Breast epithelium (tissue), 4 donors: ENCODE results near the gene NCOR1. TPM values are rescaled to one million over a fixed set of nuclear protein-coding genes. Genes with fewer than 3 reads are reported as not detected.
"Not testable (repeated sequence)": the region's sequence is repeated elsewhere in the genome, so short reads cannot be mapped to it uniquely, and the experiment has no call there.

Source experiments
- DNase-seq, 2 donors: peaks; one replicate each; pipeline ENCODE4 v3.0.0-alpha.2; 2019; ENCODE audit warnings: low spot score in 2 of 2
- H3K27ac ChIP-seq, 2 donors: fragments of 200-600 bp; sonication (generic) in 1 of 2; one replicate each; pipeline ENCODE4 v1.5.1; 2016 to 2019; ENCODE audit warnings: mild to moderate bottlenecking in 1 of 2
- H3K27me3 ChIP-seq, 2 donors: fragments of 200-600 bp; sonication (generic) in 1 of 2; one replicate each; pipeline versions ENCODE4 v1.5.1 to v1.6.0; 2017 to 2019; ENCODE audit warnings: control low read depth in 1 of 2, mild to moderate bottlenecking in 1 of 2
- H3K36me3 ChIP-seq: fragments of 200-600 bp; one replicate; pipeline ENCODE4 v1.5.1; 2019
- H3K4me1 ChIP-seq, 2 donors: fragments of 200-600 bp; sonication (generic); one replicate each; pipeline ENCODE4 v1.5.1; 2016 to 2019; ENCODE audit warnings: control low read depth in 1 of 2
- H3K4me3 ChIP-seq, 3 donors: fragments of 200-600 bp; sonication (generic); 1 replicate in 2 of 3; 2 replicates in 1 of 3; pipeline ENCODE4 v1.5.1; 2016 to 2019; ENCODE audit warnings: mild to moderate bottlenecking in 3 of 3, moderate library complexity in 2 of 3
- H3K9me3 ChIP-seq, 2 donors: fragments of 200-600 bp; sonication (generic) in 1 of 2; one replicate each; pipeline ENCODE4 v1.5.1; 2016 to 2019; ENCODE audit warnings: control low read depth in 1 of 2
- CTCF ChIP-seq, 3 donors: fragments of 450-650 bp; IDR thresholded peaks; one replicate each; pipeline ENCODE4 v1.5.1; 2016 to 2017; ENCODE audit warnings: antibody characterized with exemption in 3 of 3, mild to moderate bottlenecking in 3 of 3, moderate library complexity in 3 of 3
- POLR2A ChIP-seq: fragments of 450-650 bp; IDR thresholded peaks from one replicate; pipeline ENCODE4 v1.6.1; 2016; ENCODE audit warnings: antibody characterized with exemption, mild to moderate bottlenecking, moderate library complexity
- POLR2AphosphoS5 ChIP-seq, 3 donors: sonication (generic); formaldehyde crosslinking; IDR thresholded peaks; one replicate each; pipeline ENCODE4 v1.6.1; 2017; ENCODE audit warnings: antibody characterized with exemption in 3 of 3
- intact Hi-C: fragments of 100-400 bp; cut with DNase I; formaldehyde crosslinking; loops from one replicate; pipeline ENCODE4 v1.15.1; 2023; ENCODE audit warnings: low total_unique reads
- total RNA-seq, 3 donors: library from RNA; depleted of rRNA; stranded (reverse); fragments of >200 nt; gene quantifications; one replicate each; pipeline ENCODE4 v1.1.0, GENCODE V29; 2016

Gene NCOR1
- total RNA-seq, 3 donors from 2014 or later = 118 to 229 (median 174) TPM

DNA sequence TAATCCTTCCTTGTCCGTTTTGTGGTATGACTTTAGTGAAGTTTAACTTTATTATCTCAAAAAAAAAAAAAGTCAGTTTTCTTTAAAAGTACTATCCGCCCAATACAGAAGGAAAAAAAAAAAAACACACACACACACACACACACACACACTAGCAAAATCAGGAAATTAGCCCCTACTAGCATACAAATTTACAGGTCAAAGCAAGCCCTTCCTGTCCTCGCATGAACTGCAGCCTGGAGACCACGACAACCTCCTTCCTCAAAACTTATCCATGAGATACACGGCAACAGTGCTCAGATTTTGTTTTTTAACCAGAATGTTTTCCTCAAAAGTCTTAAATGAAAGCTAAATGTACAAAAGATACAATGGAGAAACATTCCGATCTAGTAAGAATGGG is 16.2 kb downstream of the NCOR1 start:
- no peaks in the 10 kb centered on the region for H3K9me3 ChIP-seq
- TF ChIP-seq CTCF (IDR thresholded peaks at IDR 0.05) = no peak
- TF ChIP-seq POLR2AphosphoS5 (IDR thresholded peaks at IDR 0.05) = no peak
- TF ChIP-seq POLR2A = no peak
- no peaks in the 10 kb centered on the region for H3K36me3 ChIP-seq
- H3K27me3 ChIP-seq = no peaks in the 10 kb centered on the region
- H3K4me3 ChIP-seq = no peak overlapping the region
- no peak for DNase-seq
- H3K4me1 ChIP-seq = peaks cover 0 to 7% of the 10 kb centered on the region in 2 donors
- H3K27ac ChIP-seq = peak overlapping the region; percentile 59 to 64
- intact Hi-C loops = no loop called here

GRCh38 chr17:16197276-16197675 is 18.1 kb downstream of the NCOR1 start:
- no peak for TF ChIP-seq POLR2AphosphoS5 (IDR thresholded peaks at IDR 0.05)
- TF ChIP-seq CTCF (IDR thresholded peaks at IDR 0.05) = no peak
- no peak for TF ChIP-seq POLR2A
- no peak for DNase-seq
- Histone ChIP-seq H3K4me3 (no peak overlapping the region), H3K36me3 (no peaks in the 10 kb centered on the region), H3K9me3 (no peaks in the 10 kb centered on the region), H3K27ac (no peak overlapping the region), H3K27me3 (no peaks in the 10 kb centered on the region), H3K4me1 (peaks cover 0 to 7% of the 10 kb centered on the region in 2 donors)
- intact Hi-C loops = no loop called here

DNA sequence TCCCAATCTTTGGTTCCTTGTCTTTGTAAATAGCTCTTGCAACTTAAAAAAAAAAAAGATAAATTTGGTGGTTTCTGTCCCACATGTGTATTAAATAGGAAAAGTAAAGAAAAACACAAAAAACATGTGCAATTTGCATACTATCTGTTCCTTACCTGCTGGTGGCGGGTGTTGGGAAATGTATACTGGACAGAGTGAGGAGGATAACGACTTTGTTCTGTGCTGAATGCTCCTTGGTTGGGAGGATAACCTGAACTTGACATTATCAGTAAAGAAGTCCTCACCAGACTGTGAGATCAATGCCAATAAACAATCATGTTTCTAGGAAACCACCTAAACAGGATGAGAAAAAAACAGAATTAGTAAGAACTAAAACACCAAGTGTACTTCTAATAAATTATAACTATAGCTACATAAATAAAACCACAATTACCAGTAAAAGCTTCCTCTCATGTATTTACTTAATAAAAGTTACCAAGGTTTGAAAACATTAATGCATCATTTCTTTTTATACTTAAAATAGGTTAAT is 21.0 kb downstream of the NCOR1 start:
- H3K9me3 ChIP-seq, intact Hi-C loops: not testable (repeated sequence)

DNA sequence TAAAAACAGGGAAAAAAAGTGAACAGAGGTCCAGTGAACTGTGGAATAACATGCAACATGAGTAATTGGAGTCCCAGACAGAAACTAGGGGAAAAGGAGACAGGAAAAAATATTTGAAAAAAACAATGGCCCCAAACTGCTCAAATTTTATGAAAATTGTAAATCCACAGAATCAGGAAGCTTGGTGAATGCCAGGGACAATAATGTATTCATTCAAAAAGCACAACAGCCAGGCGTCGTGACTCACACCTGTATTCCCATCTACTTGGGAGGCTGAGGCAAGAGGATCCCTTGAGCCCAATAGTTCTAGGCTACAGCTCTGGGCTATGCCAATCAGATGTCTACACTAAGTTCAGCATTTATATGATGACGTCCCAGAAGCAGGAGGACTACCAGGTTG is 23.7 kb downstream of the NCOR1 start:
- Histone ChIP-seq H3K4me3 (no peak overlapping the region), H3K9me3 (no peaks in the 10 kb centered on the region), H3K4me1 (no peaks in the 10 kb centered on the region), H3K36me3 (no peaks in the 10 kb centered on the region), H3K27me3 (no peaks in the 10 kb centered on the region), H3K27ac (no peak overlapping the region)
- TF ChIP-seq CTCF (IDR thresholded peaks at IDR 0.05) (no peak), POLR2AphosphoS5 (IDR thresholded peaks at IDR 0.05) (no peak), POLR2A (no peak)
- intact Hi-C loops = no loop called here
- no peak for DNase-seq

More for the DNA sequence above, 21.0 kb downstream of the NCOR1 start:
- H3K27me3 ChIP-seq, H3K4me3 ChIP-seq, H3K4me1 ChIP-seq, DNase-seq, H3K27ac ChIP-seq, H3K36me3 ChIP-seq: not testable (repeated sequence)

- TF ChIP-seq POLR2AphosphoS5 (IDR thresholded peaks at IDR 0.05) = no peak
- TF ChIP-seq CTCF (IDR thresholded peaks at IDR 0.05) = no peak
- DNase-seq = no peak
- H3K27me3 ChIP-seq = no peaks in the 10 kb centered on the region
- H3K36me3 ChIP-seq = no peaks in the 10 kb centered on the region
- no peaks in the 10 kb centered on the region for H3K4me1 ChIP-seq
- H3K9me3 ChIP-seq = no peaks in the 10 kb centered on the region
- intact Hi-C loops = no loop called here
- no peak overlapping the region for H3K4me3 ChIP-seq
- no peak overlapping the region for H3K27ac ChIP-seq
Observed at GRCh38 chr17:16190703-16191360, 24.5 kb downstream of the NCOR1 start.
